Measurements from ENCODE around the gene SGK2. TPM values are rescaled to one million over a fixed set of nuclear protein-coding genes. Genes with fewer than 3 reads are reported as not detected.
A peak's percentile ranks its signal among the peaks of the same experiment; 100 is the strongest.
"Not testable (repeated sequence)": the region's sequence is repeated elsewhere in the genome, so short reads cannot be mapped to it uniquely, and the experiment has no call there.

SGK2 gene
- total RNA-seq, 2 experiments from 2014 or later = 0.41 to 0.48 TPM

- Histone ChIP-seq H2AFZ (ENCODE audit: low read length) (peak overlapping the region; percentile 91), H3K36me3 (ENCODE audit: insufficient read depth, low read length) (peaks cover 9% of the 10 kb centered on the region), H3K4me3 (ENCODE audit: low read depth, low read length, poor library complexity, severe bottlenecking) (peak overlapping the region; percentile 83), H3K4me2 (ENCODE audit: low read length) (peak overlapping the region; percentile 76), H3K79me2 (ENCODE audit: insufficient read depth, low read depth, low read length) (peaks cover 16% of the 10 kb centered on the region), H4K20me1 (ENCODE audit: insufficient read depth, low read length) (no peaks in the 10 kb centered on the region), H3K27ac (ENCODE audit: low read depth, low read length, poor library complexity, severe bottlenecking) (peak overlapping the region; percentile 35), H3K4me1 (ENCODE audit: insufficient read depth, low read length, poor library complexity, severe bottlenecking) (peaks cover 17% of the 10 kb centered on the region), H3K9me3 (ENCODE audit: low read length) (no peaks in the 10 kb centered on the region), H3K9me2 (ENCODE audit: insufficient read depth, low read length) (no peaks in the 10 kb centered on the region)
- POLR2A ChIA-PET = interaction anchor here (0.6 to 1.4 kb wide), 2 partner anchors 108 to 133 kb away, joined by 4 to 6 read pairs; no protein-coding TSS in a partner anchor
- BruUV-seq (replicated peaks) = no TSS peak
- TF ChIP-seq CTCF (conservative IDR thresholded peaks at IDR 0.05; ENCODE audit: low read length) (no peak; the same call in 1 of the 2 replicates), EZH2phosphoT487 (IDR thresholded peaks at IDR 0.05; ENCODE audit: borderline replicate concordance, low read depth, low read length) (no peak)
- intact Hi-C loops (cut with micrococcal nuclease; ENCODE audit: unreplicated experiment) = no loop called here
- CTCF ChIA-PET (ENCODE audit: unreplicated experiment) = no interaction called here
- DNase-seq (ENCODE audit: low spot score) = peak; percentile 39
Observed at GRCh38 chr20:43590036-43590391, 31.2 kb downstream of the SGK2 start.

- Histone ChIP-seq H3K27ac (ENCODE audit: low read depth, low read length, poor library complexity, severe bottlenecking) (peak within 1 kb of the TSS; percentile 35), H3K4me1 (ENCODE audit: insufficient read depth, low read length, poor library complexity, severe bottlenecking) (peaks cover 17% of the 10 kb centered on the region), H3K36me3 (ENCODE audit: insufficient read depth, low read length) (peaks cover 15% of the 10 kb centered on the region), H2AFZ (ENCODE audit: low read length) (peak within 1 kb of the TSS; percentile 91), H3K9me2 (ENCODE audit: insufficient read depth, low read length) (no peaks in the 10 kb centered on the region), H4K20me1 (ENCODE audit: insufficient read depth, low read length) (no peaks in the 10 kb centered on the region), H3K4me2 (ENCODE audit: low read length) (peak within 1 kb of the TSS; percentile 84), H3K79me2 (ENCODE audit: insufficient read depth, low read depth, low read length) (peaks cover 16% of the 10 kb centered on the region), H3K4me3 (ENCODE audit: low read depth, low read length, poor library complexity, severe bottlenecking) (peak within 1 kb of the TSS; percentile 83), H3K9me3 (ENCODE audit: low read length) (no peaks in the 10 kb centered on the region)
- BruUV-seq (replicated peaks) = no TSS peak
- peak; percentile 95 for DNase-seq (ENCODE audit: low spot score)
- POLR2A ChIA-PET = interaction anchor here (0.6 to 1.4 kb wide), 11 partner anchors 14 to 539 kb away, joined by 3 to 8 read pairs (median 4); no protein-coding TSS in a partner anchor
- CTCF ChIA-PET (ENCODE audit: unreplicated experiment) = interaction anchor here (0.6 kb wide), 2 partner anchors 27 to 138 kb away, joined by 7 to 8 read pairs; no protein-coding TSS in a partner anchor
- intact Hi-C loops (cut with micrococcal nuclease; ENCODE audit: unreplicated experiment) = loop anchor here (1.0 kb wide), 1 partner anchor 102 kb away; no protein-coding TSS in a partner anchor
- TF ChIP-seq EZH2phosphoT487 (IDR thresholded peaks at IDR 0.05; ENCODE audit: borderline replicate concordance, low read depth, low read length) = no peak
- no peak; the same call in 1 of the 2 replicates for TF ChIP-seq CTCF (conservative IDR thresholded peaks at IDR 0.05; ENCODE audit: low read length)
Observed at GRCh38 chr20:43590392-43591303, 31.8 kb downstream of the SGK2 start, which contains the start of gene IFT52. Gene IFT52 (plus strand): TSS chr20:43590937. CDS start chr20:43594699, 3,762 bp downstream.

- H3K4me3 ChIP-seq (ENCODE audit: low read depth, low read length, poor library complexity, severe bottlenecking); H3K9me3 ChIP-seq (ENCODE audit: low read length); H3K27ac ChIP-seq (ENCODE audit: low read depth, low read length, poor library complexity, severe bottlenecking); H3K79me2 ChIP-seq (ENCODE audit: insufficient read depth, low read depth, low read length); H2AFZ ChIP-seq (ENCODE audit: low read length); H3K4me1 ChIP-seq (ENCODE audit: insufficient read depth, low read length, poor library complexity, severe bottlenecking); intact Hi-C loops (cut with micrococcal nuclease; ENCODE audit: unreplicated experiment); DNase-seq (ENCODE audit: low spot score); BruUV-seq (replicated peaks); H3K4me2 ChIP-seq (ENCODE audit: low read length); H3K9me2 ChIP-seq (ENCODE audit: insufficient read depth, low read length); CTCF ChIA-PET (ENCODE audit: unreplicated experiment); H4K20me1 ChIP-seq (ENCODE audit: insufficient read depth, low read length): not testable (repeated sequence)
- peaks cover 43% of the 10 kb centered on the region for H3K36me3 ChIP-seq (ENCODE audit: insufficient read depth, low read length)
- POLR2A ChIA-PET = interaction anchor here (0.7 to 1.0 kb wide), 3 partner anchors 9 to 90 kb away, joined by 3 to 4 read pairs (median 3); no protein-coding TSS in a partner anchor
Observed at GRCh38 chr20:43601960-43602359, 43.1 kb downstream of the SGK2 start.
